K562 treated with DMSO at 1 percent for 24 hours (cell line): Measurements from ENCODE around the gene RPP40. TPM values are rescaled to one million over a fixed set of nuclear protein-coding genes. Genes with fewer than 3 reads are reported as not detected.

Experiments used
- total RNA-seq: library from RNA; unstranded; fragments of 300-600 nt; gene quantifications from 2 replicates; pipeline ENCODE4 v1.2.3, GENCODE V29; 2022; ENCODE audit warnings: low read depth; ENCODE audit not compliant: insufficient read depth

Gene RPP40, protein sequence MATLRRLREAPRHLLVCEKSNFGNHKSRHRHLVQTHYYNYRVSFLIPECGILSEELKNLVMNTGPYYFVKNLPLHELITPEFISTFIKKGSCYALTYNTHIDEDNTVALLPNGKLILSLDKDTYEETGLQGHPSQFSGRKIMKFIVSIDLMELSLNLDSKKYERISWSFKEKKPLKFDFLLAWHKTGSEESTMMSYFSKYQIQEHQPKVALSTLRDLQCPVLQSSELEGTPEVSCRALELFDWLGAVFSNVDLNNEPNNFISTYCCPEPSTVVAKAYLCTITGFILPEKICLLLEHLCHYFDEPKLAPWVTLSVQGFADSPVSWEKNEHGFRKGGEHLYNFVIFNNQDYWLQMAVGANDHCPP
- total RNA-seq: 3.3 and 4.7 TPM in 2 replicates

DNA sequence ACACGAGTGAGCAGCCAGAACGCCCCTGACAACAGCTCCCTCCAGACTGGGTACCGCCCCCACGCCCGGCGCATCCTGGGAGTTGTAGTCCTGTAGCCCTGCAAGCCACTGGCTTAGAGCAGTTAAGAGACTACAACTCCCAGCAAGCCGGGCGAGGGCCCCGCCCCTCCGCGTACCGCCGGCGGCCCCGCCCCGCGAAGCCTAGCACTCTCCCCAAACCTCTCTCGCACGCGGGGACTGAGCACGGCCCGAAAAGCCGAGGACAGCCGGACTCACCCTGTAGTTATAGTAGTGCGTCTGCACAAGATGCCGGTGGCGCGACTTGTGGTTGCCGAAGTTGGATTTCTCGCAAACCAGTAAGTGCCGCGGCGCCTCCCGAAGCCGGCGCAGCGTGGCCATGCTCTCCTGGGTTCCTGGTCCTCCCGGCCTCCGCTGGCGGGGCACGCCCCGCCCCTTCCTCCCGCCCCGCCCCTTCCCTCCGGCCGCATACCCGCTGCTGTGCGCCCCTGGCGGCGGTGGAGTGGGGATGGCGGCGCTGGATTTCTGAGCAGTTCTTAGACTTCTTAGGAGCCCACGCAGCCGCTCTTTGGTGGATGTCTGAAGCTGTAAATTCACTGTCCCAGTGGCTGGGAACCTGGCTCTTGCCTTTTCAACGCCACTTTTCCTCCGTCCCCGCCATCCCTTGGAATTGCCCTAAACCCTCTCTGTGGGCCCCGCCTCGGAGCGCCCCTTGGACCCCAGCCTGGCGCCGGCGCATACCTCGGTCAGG, at the start of gene RPP40:
Gene RPP40, minus strand, starts transcription at position 434 of the 769 bp plus-strand sequence. Its CDS starts 35 bp downstream, at position 399.

Other genes starting within 250 kb of the RPP40 start
- 30.0 and 33.2 TPM in 2 replicates for gene CDYL, start 227.6 kb downstream of the RPP40 start, total RNA-seq
- gene PPP1R3G, start 81.3 kb upstream of the RPP40 start, total RNA-seq: 0.09 and 0.23 TPM in 2 replicates